A549 (cell line): ENCODE data around the gene RYR1. TPM values are rescaled to one million over a fixed set of nuclear protein-coding genes. Genes with fewer than 3 reads are reported as not detected.

Experiments used
- ATAC-seq, 2 experiments: fragments of 200-7000 bp in 1 of 2; fragments of >200 bp in 1 of 2; cut with Nextera tagmentation in 1 of 2; cut with Tn5 transposase in 1 of 2; 3 replicates each; pipeline versions ENCODE4 v1.8.0 to v1.9.1; 2018 to 2020; ENCODE audit warnings: mild to moderate bottlenecking in 1 of 2, moderate library complexity in 1 of 2
- CTCF ChIA-PET: fragments of 300-600 bp; sonication (Branson Sonifier 250); formaldehyde crosslinking; extraction: SDS; loops from one replicate; lab custom pipeline; 2021; ENCODE audit warnings: antibody characterized with exemption, inconsistent platforms; lab: Yijun Ruan, JAX
- POLR2A ChIA-PET: fragments of 350-600 bp; formaldehyde crosslinking; extraction: SDS; loops from one replicate; lab custom pipeline; 2021; ENCODE audit warnings: antibody characterized with exemption, inconsistent platforms; lab: Yijun Ruan, JAX
- DNase-seq, 2 experiments: peaks; one replicate each; pipeline versions ENCODE4 v3.0.0 to v3.0.0-alpha.2; 2011 to 2016; ENCODE audit warnings: low read depth in 1 of 2, low spot score in 1 of 2
- FAIRE-seq: peaks from 2 replicates; lab custom pipeline; 2011; peaks lifted over from hg19 to GRCh38; lab: Jason Lieb, UNC
- H3K27ac ChIP-seq, 2 experiments: fragments of >200 bp; sonication (Bioruptor Twin); formaldehyde crosslinking; 3 replicates each; pipeline ENCODE4 v1.5.1; 2016 to 2017
- H3K4me1 ChIP-seq: fragments of >200 bp; sonication (Bioruptor Twin); formaldehyde crosslinking; 3 replicates; pipeline ENCODE4 v1.6.1; 2016
- H3K4me2 ChIP-seq: fragments of >200 bp; sonication (Bioruptor Twin); formaldehyde crosslinking; 3 replicates; pipeline ENCODE4 v1.6.1; 2016
- H3K4me3 ChIP-seq: fragments of >200 bp; sonication (Bioruptor Twin); formaldehyde crosslinking; 3 replicates; pipeline ENCODE4 v1.5.1; 2016
- H3K9me3 ChIP-seq: fragments of >200 bp; sonication (Bioruptor Twin); formaldehyde crosslinking; 3 replicates; pipeline ENCODE4 v1.6.1; 2016
- BCL3 ChIP-seq: fragments of >200 bp; sonication (Bioruptor Twin); formaldehyde crosslinking; IDR thresholded peaks from 3 replicates; pipeline ENCODE4 v1.6.1; 2016
- CEBPB ChIP-seq, 2 experiments: fragments of >200 bp in 1 of 2; sonication (Bioruptor Twin) in 1 of 2; formaldehyde crosslinking in 1 of 2; IDR thresholded peaks; 2 replicates each; pipeline ENCODE4 v1.6.1; 2012 to 2016
- CHD4 ChIP-seq: fragments of 200-600 bp; sonication (generic); IDR thresholded peaks from 2 replicates; pipeline ENCODE4 v1.6.1; 2016; ENCODE audit warnings: antibody characterized with exemption, mild to moderate bottlenecking, borderline replicate concordance
- EHF ChIP-seq: fragments of 250-450 bp; sonication (Bioruptor Pico); IDR thresholded peaks from 2 replicates; pipeline ENCODE4 v1.5.0; 2020; ENCODE audit warnings: mild to moderate bottlenecking
- EHMT2 ChIP-seq: fragments of 200-600 bp; sonication (generic); IDR thresholded peaks from 2 replicates; pipeline ENCODE4 v1.6.1; 2016; ENCODE audit warnings: antibody characterized with exemption, low read depth, mild to moderate bottlenecking, moderate library complexity
- FOXS1 ChIP-seq: fragments of 250-450 bp; sonication (Bioruptor Pico); IDR thresholded peaks from 2 replicates; pipeline ENCODE4 v1.5.0; 2020; ENCODE audit warnings: mild to moderate bottlenecking, moderate library complexity
- GATA3 ChIP-seq: IDR thresholded peaks from 2 replicates; pipeline ENCODE4 v1.6.1; 2012; ENCODE audit warnings: borderline replicate concordance
- HDAC2 ChIP-seq: fragments of 200-600 bp; sonication (generic); IDR thresholded peaks from 2 replicates; pipeline ENCODE4 v1.6.1; 2016
- HES2 ChIP-seq: fragments of >200 bp; sonication (Bioruptor Twin); formaldehyde crosslinking; IDR thresholded peaks from 2 replicates; pipeline ENCODE4 v1.6.1; 2016
- HOXB13 ChIP-seq: fragments of 250-450 bp; sonication (Bioruptor Pico); IDR thresholded peaks from 2 replicates; pipeline ENCODE4 v1.5.0; 2020; ENCODE audit warnings: low read depth, mild to moderate bottlenecking, moderate library complexity
- KDM1A ChIP-seq: fragments of 200-600 bp; sonication (generic); IDR thresholded peaks from 2 replicates; pipeline ENCODE4 v1.6.1; 2016; ENCODE audit warnings: low read depth, mild to moderate bottlenecking
- NPAS2 ChIP-seq: fragments of 250-450 bp; sonication (Bioruptor Pico); IDR thresholded peaks from 2 replicates; pipeline ENCODE4 v1.8.0; 2022; ENCODE audit warnings: mild to moderate bottlenecking, moderate library complexity, borderline replicate concordance
- NR3C1 ChIP-seq: fragments of >200 bp; sonication (Bioruptor Twin); formaldehyde crosslinking; IDR thresholded peaks from 3 replicates; pipeline ENCODE4 v1.6.1; 2017
- POLR2A ChIP-seq: IDR thresholded peaks from 2 replicates; pipeline ENCODE4 v1.6.1; 2012; ENCODE audit warnings: mild to moderate bottlenecking, low read length
- RARB ChIP-seq: fragments of 250-450 bp; sonication (Bioruptor Pico); IDR thresholded peaks from 2 replicates; pipeline ENCODE4 v1.8.0; 2021; ENCODE audit warnings: mild to moderate bottlenecking, moderate library complexity
- RCOR1 ChIP-seq: fragments of 150-350 bp; IDR thresholded peaks from 2 replicates; pipeline ENCODE4 v1.6.1; 2014; ENCODE audit warnings: antibody characterized with exemption, low read length, low read depth
- REST ChIP-seq: fragments of 200-600 bp; sonication (generic); IDR thresholded peaks from 2 replicates; pipeline ENCODE4 v1.6.1; 2016; ENCODE audit warnings: antibody characterized with exemption, mild to moderate bottlenecking, moderate library complexity
- RFX5 ChIP-seq: fragments of 450-650 bp; IDR thresholded peaks from 2 replicates; pipeline ENCODE4 v1.7.1; 2014; ENCODE audit warnings: antibody characterized with exemption, mild to moderate bottlenecking, moderate library complexity
- SMC3 ChIP-seq: fragments of >200 bp; sonication (Bioruptor Twin); formaldehyde crosslinking; IDR thresholded peaks from 3 replicates; pipeline ENCODE4 v1.6.1; 2018; ENCODE audit warnings: inconsistent platforms
- SREBF2 ChIP-seq: fragments of 450-650 bp; IDR thresholded peaks from 2 replicates; pipeline ENCODE4 v1.6.1; 2014; ENCODE audit warnings: mild to moderate bottlenecking, moderate library complexity
- WGBS: methylation state at CpG from one replicate; pipeline ENCODE4 v1.1.6; 2017; ENCODE audit errors: missing lambda C conversion rate; 5-methylcytosine and 5-hydroxymethylcytosine counted together
- polyA plus RNA-seq, 4 experiments: library from polyadenylated mRNA; depleted of rRNA in 3 of 4; stranded (reverse); fragments of >200 nt; fragmentation: RNase III in 1 of 4; extraction: RNeasy Plus Mini Kit Qiagen cat#74134 plus additional on column Dnase treatment in 1 of 4; gene quantifications; 2 replicates in 3 of 4; 3 replicates in 1 of 4; pipeline ENCODE4 v1.2.3, GENCODE V29; 2011 to 2017

Gene RYR1
- polyA plus RNA-seq, 2 of the 4 experiments (the other 2 are of a cell fraction): 1.4 to 3.1 TPM

GRCh38 chr19:38452430-38453366 is 19.2 kb downstream of the RYR1 start:
- Histone ChIP-seq H3K4me3 (no peak overlapping the region), H3K9me3 (no peaks in the 10 kb centered on the region), H3K4me1 (no peaks in the 10 kb centered on the region), H3K4me2 (no peak overlapping the region), H3K27ac (no peak overlapping the region)
- ChIA-PET POLR2A (interaction anchor here (0.6 kb wide), 1 partner anchor 569 kb away, joined by 4 read pairs; no protein-coding TSS in a partner anchor), CTCF (interaction anchor here (0.5 to 3.0 kb wide), 6 partner anchors 12 to 621 kb away, joined by 3 to 13 read pairs (median 3); partner anchors contain the start of gene FAM98C)
- TF ChIP-seq CHD4 (no peak), RFX5 (no peak), BCL3 (no peak), HES2 (no peak), CEBPB (IDR thresholded peaks at IDR 0.05) (no peak), KDM1A (no peak), SREBF2 (no peak), RCOR1 (no peak), EHF (CRISPR knock-in tag) (no peak), NPAS2 (CRISPR knock-in tag) (no peak)
- FAIRE-seq: no peak
- ATAC-seq: peak; percentile 4 to 66; a peak in 3 of 6 replicates
- WGBS: 61% methylated on average over 40 of the region's 45 CpGs
- peak in 1 of 2 experiments; percentile 69 for DNase-seq

- Histone ChIP-seq H3K4me2 (no peak overlapping the region), H3K4me3 (no peak overlapping the region), H3K4me1 (no peaks in the 10 kb centered on the region), H3K9me3 (no peaks in the 10 kb centered on the region), H3K27ac (no peak overlapping the region)
- no peak for ATAC-seq
- FAIRE-seq: no peak
- CTCF ChIA-PET: interaction anchor here (0.6 to 3.0 kb wide), 6 partner anchors 9 to 524 kb away, joined by 3 to 13 read pairs (median 4); partner anchors contain the start of gene FAM98C
- no peak for DNase-seq
- TF ChIP-seq KDM1A: no peak
- TF ChIP-seq POLR2A: peak; percentile 17; the same call in 1 of the 2 replicates
- POLR2A ChIA-PET: no interaction called here
- WGBS: 71% methylated on average over 3 of the region's 3 CpGs
Observed at GRCh38 chr19:38453596-38453995, 20.1 kb downstream of the RYR1 start.

GRCh38 chr19:38455031-38455430 is 21.5 kb downstream of the RYR1 start:
- no peak for FAIRE-seq
- TF ChIP-seq REST: peak; percentile 97
- TF ChIP-seq SMC3: no peak
- TF ChIP-seq BCL3: no peak
- peak; percentile 93 for TF ChIP-seq EHMT2
- TF ChIP-seq GATA3: no peak
- no peak for TF ChIP-seq HDAC2
- no peak for TF ChIP-seq NPAS2 (CRISPR knock-in tag)
- 0 out of 2 replicates have a peak, but pooled peaks have one; percentile 37 for TF ChIP-seq EHF (CRISPR knock-in tag)
- peak; percentile 60; the same call in 1 of the 2 replicates for TF ChIP-seq HOXB13 (CRISPR knock-in tag)
- no peak for TF ChIP-seq FOXS1 (CRISPR knock-in tag)
- TF ChIP-seq RARB (CRISPR knock-in tag): no peak
- no peak for TF ChIP-seq POLR2A
- no peak for TF ChIP-seq NR3C1
- H3K4me1 ChIP-seq: no peaks in the 10 kb centered on the region
- H3K4me2 ChIP-seq: no peak overlapping the region
- ChIA-PET POLR2A (no interaction called here), CTCF (interaction anchor here (0.9 to 3.0 kb wide), 2 partner anchors 40 to 52 kb away, joined by 5 to 13 read pairs; partner anchors contain the start of gene FAM98C)
- H3K4me3 ChIP-seq: no peak overlapping the region
- peak in 1 of 2 experiments; percentile 25; a peak in 2 of 6 replicates for ATAC-seq
- peaks cover 2% of the 10 kb centered on the region; the same call in 1 of the 3 replicates for H3K9me3 ChIP-seq
- 38% methylated on average over 4 of the region's 4 CpGs for WGBS
- no peak overlapping the region for H3K27ac ChIP-seq
- DNase-seq: no peak
